Amniotic epithelial cell (primary cell): ENCODE results near the gene MAP4K5.

Experiments
- DNase-seq: peaks from one replicate; pipeline ENCODE4 v3.0.0-alpha.2; 2010; ENCODE audit warnings: low read depth

MAP4K5 gene

GRCh38 chr14:50476134-50476533, 56.2 kb downstream of the MAP4K5 start:
- DNase-seq = no peak

- peak; percentile 17 for DNase-seq
These were observed 56.9 kb downstream of the MAP4K5 start for GRCh38 chr14:50475460-50475859.

GRCh38 chr14:50471838-50472465, 60.4 kb downstream of the MAP4K5 start:
- DNase-seq = peak; percentile 2

- no peak for DNase-seq
These were observed 62.4 kb downstream of the MAP4K5 start for GRCh38 chr14:50469982-50470381.

GRCh38 chr14:50462111-50462510, 70.3 kb downstream of the MAP4K5 start:
- DNase-seq = no peak

- no peak for DNase-seq
These were observed 78.5 kb downstream of the MAP4K5 start for GRCh38 chr14:50453869-50454268.

GRCh38 chr14:50452979-50453705, 79.2 kb downstream of the MAP4K5 start:
- DNase-seq = peak; percentile 90

- no peak for DNase-seq
These were observed 80.1 kb downstream of the MAP4K5 start for GRCh38 chr14:50452296-50452695.

- DNase-seq = no peak
These were observed 80.5 kb downstream of the MAP4K5 start for GRCh38 chr14:50451854-50452253.

GRCh38 chr14:50447461-50447860, 84.9 kb downstream of the MAP4K5 start:
- DNase-seq = peak; percentile 45

- peak; percentile 74 for DNase-seq
These were observed 97.8 kb downstream of the MAP4K5 start for GRCh38 chr14:50434528-50434927.

GRCh38 chr14:50432131-50432530, 100.2 kb downstream of the MAP4K5 start:
- DNase-seq = no peak

GRCh38 chr14:50425816-50426215, 106.6 kb downstream of the MAP4K5 start:
- DNase-seq = peak; percentile 98

- DNase-seq = peak; percentile 13
These were observed 107.3 kb downstream of the MAP4K5 start for GRCh38 chr14:50425105-50425504.

- DNase-seq = no peak
These were observed 108.8 kb downstream of the MAP4K5 start for GRCh38 chr14:50423529-50423928.

- DNase-seq = no peak
These were observed 110.9 kb downstream of the MAP4K5 start for GRCh38 chr14:50421499-50421898.

GRCh38 chr14:50417853-50418252, 114.5 kb downstream of the MAP4K5 start:
- peak; percentile 81 for DNase-seq

- DNase-seq = peak; percentile 95
These were observed 121.4 kb downstream of the MAP4K5 start for GRCh38 chr14:50410921-50411320.

- peak; percentile 43 for DNase-seq
These were observed 122.3 kb downstream of the MAP4K5 start for GRCh38 chr14:50410071-50410470.

- DNase-seq = peak; percentile 28
These were observed 125.1 kb downstream of the MAP4K5 start for GRCh38 chr14:50407111-50407812.

- peak; percentile 37 for DNase-seq
These were observed 128.9 kb downstream of the MAP4K5 start for GRCh38 chr14:50403419-50403818.

- DNase-seq = peak; percentile 71
These were observed 129.4 kb downstream of the MAP4K5 start for GRCh38 chr14:50402965-50403364.

GRCh38 chr14:50400461-50400860, 131.9 kb downstream of the MAP4K5 start:
- no peak for DNase-seq
